CD4-positive, alpha-beta T cell treated with Interferon gamma for 1 hour (primary cell): ENCODE results near the gene SLC35A5.
"Not testable (repeated sequence)": the region's sequence is repeated elsewhere in the genome, so short reads cannot be mapped to it uniquely, and the experiment has no call there.

Experiments
- DNase-seq: peaks from one replicate; pipeline ENCODE4 v3.0.0-alpha.2; 2020

Gene SLC35A5

GRCh38 chr3:112561734-112562529 is at the start of gene SLC35A5, which contains the start of gene ATG3:
Gene SLC35A5 (plus strand): TSS chr3:112562045. CDS start chr3:112563404, 1,359 bp downstream.
Gene ATG3 (minus strand): TSS chr3:112561962. CDS start chr3:112561528, 434 bp downstream.
- peak; percentile 98 for DNase-seq

- no peak for DNase-seq
Measured at GRCh38 chr3:112512320-112512719, 49.5 kb upstream of the SLC35A5 start.

GRCh38 chr3:112514527-112515128 is 47.2 kb upstream of the SLC35A5 start:
- DNase-seq: no peak

GRCh38 chr3:112518970-112519369 is 42.9 kb upstream of the SLC35A5 start:
- DNase-seq: not testable (repeated sequence)

GRCh38 chr3:112519424-112520001 is 42.3 kb upstream of the SLC35A5 start:
- DNase-seq: peak; percentile 11

GRCh38 chr3:112524127-112524526 is 37.7 kb upstream of the SLC35A5 start:
- DNase-seq: not testable (repeated sequence)

GRCh38 chr3:112530573-112530972 is 31.3 kb upstream of the SLC35A5 start:
- DNase-seq: no peak

- no peak for DNase-seq
Measured at GRCh38 chr3:112531358-112531781, 30.5 kb upstream of the SLC35A5 start.

GRCh38 chr3:112539825-112540650 is 21.8 kb upstream of the SLC35A5 start:
- DNase-seq: no peak

- no peak for DNase-seq
Measured at GRCh38 chr3:112546216-112546759, 15.6 kb upstream of the SLC35A5 start.

- DNase-seq: no peak
Measured at GRCh38 chr3:112550859-112551258, 11.0 kb upstream of the SLC35A5 start.

GRCh38 chr3:112555535-112556170 is 6.2 kb upstream of the SLC35A5 start:
- no peak for DNase-seq

- DNase-seq: no peak
Measured at GRCh38 chr3:112557976-112558375, 3.9 kb upstream of the SLC35A5 start.

- no peak for DNase-seq
Measured at GRCh38 chr3:112560307-112560706, 1.5 kb upstream of the SLC35A5 start.

- DNase-seq: peak; percentile 53
Measured at GRCh38 chr3:112560721-112561483, 943 bp upstream of the SLC35A5 start.

- no peak for DNase-seq
Measured at GRCh38 chr3:112561484-112561733, 436 bp upstream of the SLC35A5 start.

GRCh38 chr3:112564247-112564939 is 2.5 kb downstream of the SLC35A5 start:
- DNase-seq: not testable (repeated sequence)

GRCh38 chr3:112564940-112565305 is 3.1 kb downstream of the SLC35A5 start:
- no peak for DNase-seq

GRCh38 chr3:112568642-112569041 is 6.8 kb downstream of the SLC35A5 start:
- no peak for DNase-seq

GRCh38 chr3:112569265-112569664 is 7.4 kb downstream of the SLC35A5 start:
- DNase-seq: no peak

- DNase-seq: no peak
Measured at GRCh38 chr3:112572701-112573100, 10.9 kb downstream of the SLC35A5 start.
